NCI-H526 (cell line): Measurements from ENCODE around the gene KCNT1.
A peak's percentile ranks its signal among the peaks of the same experiment; 100 is the strongest.

ENCODE experiments used
- DNase-seq, 2 experiments: peaks; one replicate each; lab custom pipeline; 2025; lab: John Stamatoyannopoulos, UW

Gene KCNT1

GRCh38 chr9:135745686-135746324 is 43.8 kb downstream of the KCNT1 start:
- DNase-seq = peak in 1 of 2 experiments; percentile 69

GRCh38 chr9:135746565-135746964 is 44.6 kb downstream of the KCNT1 start:
- no peak for DNase-seq

- DNase-seq = no peak
These were observed 45.3 kb downstream of the KCNT1 start for GRCh38 chr9:135747311-135747710.

GRCh38 chr9:135748676-135749075 is 46.7 kb downstream of the KCNT1 start:
- DNase-seq = no peak

GRCh38 chr9:135749171-135750045 is 47.4 kb downstream of the KCNT1 start:
- DNase-seq = no peak

- no peak for DNase-seq
These were observed 48.8 kb downstream of the KCNT1 start for GRCh38 chr9:135750786-135751185.

GRCh38 chr9:135751501-135751900 is 49.5 kb downstream of the KCNT1 start:
- DNase-seq = no peak

- no peak for DNase-seq
These were observed 50.6 kb downstream of the KCNT1 start for GRCh38 chr9:135752281-135753204.

- DNase-seq = no peak
These were observed 51.6 kb downstream of the KCNT1 start for GRCh38 chr9:135753391-135754105.

GRCh38 chr9:135756576-135756975 is 54.6 kb downstream of the KCNT1 start:
- DNase-seq = no peak

GRCh38 chr9:135757356-135757755 is 55.4 kb downstream of the KCNT1 start:
- DNase-seq = no peak

GRCh38 chr9:135758056-135758455 is 56.1 kb downstream of the KCNT1 start:
- no peak for DNase-seq

- no peak for DNase-seq
These were observed 56.9 kb downstream of the KCNT1 start for GRCh38 chr9:135758870-135759269.

- no peak for DNase-seq
These were observed 57.8 kb downstream of the KCNT1 start for GRCh38 chr9:135759676-135760300.

- DNase-seq = no peak
These were observed 58.5 kb downstream of the KCNT1 start for GRCh38 chr9:135760465-135760864.

GRCh38 chr9:135761150-135761844 is 59.3 kb downstream of the KCNT1 start:
- DNase-seq = no peak

GRCh38 chr9:135761845-135762168 is 59.8 kb downstream of the KCNT1 start:
- DNase-seq = no peak

GRCh38 chr9:135762921-135763320 is 60.9 kb downstream of the KCNT1 start:
- no peak for DNase-seq

GRCh38 chr9:135763716-135764446 is 61.9 kb downstream of the KCNT1 start:
- DNase-seq = no peak

GRCh38 chr9:135764731-135765130 is 62.7 kb downstream of the KCNT1 start:
- DNase-seq = no peak
